K562 (cell line): ENCODE data around the gene SOST. TPM values are rescaled to one million over a fixed set of nuclear protein-coding genes. Genes with fewer than 3 reads are reported as not detected.
A peak's percentile ranks its signal among the peaks of the same experiment; 100 is the strongest.

Experiments
- BDP1 ChIP-seq: IDR thresholded peaks from 3 replicates; pipeline ENCODE4 v1.6.1; 2011; ENCODE audit not compliant: insufficient read length, insufficient read depth
- CBX1 ChIP-seq: sonication (generic); IDR thresholded peaks from 2 replicates; pipeline ENCODE4 v1.6.1; 2016; ENCODE audit warnings: antibody characterized with exemption, low read depth, mild to moderate bottlenecking
- FOXK1 ChIP-seq: sonication (generic); formaldehyde crosslinking; IDR thresholded peaks from 2 replicates; pipeline ENCODE4 v1.8.0; 2022; ENCODE audit warnings: missing genetic modification reagents, mild to moderate bottlenecking, borderline replicate concordance
- HMG20B ChIP-seq: fragments of 250-450 bp; sonication (Bioruptor Pico); IDR thresholded peaks from 2 replicates; pipeline ENCODE4 v1.5.0; 2021; ENCODE audit warnings: mild to moderate bottlenecking
- L3MBTL2 ChIP-seq: fragments of 450-650 bp; IDR thresholded peaks from 2 replicates; pipeline ENCODE4 v1.6.1; 2016; ENCODE audit warnings: mild to moderate bottlenecking, moderate library complexity
- MBD2 ChIP-seq: sonication (generic); IDR thresholded peaks from 2 replicates; pipeline ENCODE4 v1.6.1; 2016; ENCODE audit warnings: low read depth, borderline replicate concordance
- PHF20 ChIP-seq: fragments of 450-650 bp; IDR thresholded peaks from 2 replicates; pipeline ENCODE4 v1.6.1; 2018; ENCODE audit not compliant: partially characterized antibody
- POLR2G ChIP-seq: fragments of 200-400 bp; formaldehyde crosslinking; IDR thresholded peaks from 2 replicates; pipeline ENCODE4 v1.6.1; 2017; ENCODE audit warnings: low read depth, mild to moderate bottlenecking, antibody characterized with exemption, low read length, moderate library complexity
- RBM25 ChIP-seq: fragments of 200-400 bp; formaldehyde crosslinking; IDR thresholded peaks from 2 replicates; pipeline ENCODE4 v1.6.1; 2018; ENCODE audit warnings: low read length, low read depth, moderate library complexity; ENCODE audit not compliant: severe bottlenecking
- SIN3A ChIP-seq, 2 experiments: fragments of 150-350 bp in 1 of 2; IDR thresholded peaks; 2 replicates each; pipeline ENCODE4 v1.6.1; 2011 to 2016; ENCODE audit warnings: borderline replicate concordance in 2 of 2, low read depth in 2 of 2, low read length in 2 of 2, mild to moderate bottlenecking in 2 of 2, moderate library complexity in 2 of 2; ENCODE audit not compliant: control insufficient read depth in 1 of 2
- SUPT5H ChIP-seq: fragments of 450-650 bp; IDR thresholded peaks from 2 replicates; pipeline ENCODE4 v1.6.1; 2016
- YY1 ChIP-seq, 3 experiments: IDR thresholded peaks; 2 replicates each; pipeline ENCODE4 v1.6.1; 2011; ENCODE audit warnings: low read length in 2 of 3, mild to moderate bottlenecking in 2 of 3, moderate library complexity in 2 of 3, borderline replicate concordance in 1 of 3, control low read depth in 1 of 3, low read depth in 1 of 3; ENCODE audit not compliant: insufficient read depth in 3 of 3, insufficient replicate concordance in 2 of 3, control insufficient read depth in 1 of 3, insufficient read length in 1 of 3; ENCODE audit errors: extremely low read depth in 1 of 3
- ZNF212 ChIP-seq: fragments of 450-650 bp; formaldehyde crosslinking; IDR thresholded peaks from 2 replicates; pipeline ENCODE4 v1.4.0; 2020; ENCODE audit warnings: mild to moderate bottlenecking
- ZNF584 ChIP-seq: fragments of 200-800 bp; sonication (Bioruptor generic); IDR thresholded peaks from 2 replicates; pipeline ENCODE4 v1.6.1; 2016; ENCODE audit warnings: low read depth, mild to moderate bottlenecking, missing genetic modification characterization, missing compliant biosample characterization
- ZNF75A ChIP-seq: fragments of 450-650 bp; formaldehyde crosslinking; IDR thresholded peaks from 2 replicates; pipeline ENCODE4 v1.4.0; 2020; ENCODE audit warnings: mild to moderate bottlenecking
- polyA plus RNA-seq, 8 experiments: library from polyadenylated mRNA; depleted of rRNA in 4 of 8; stranded (reverse) in 5 of 8; unstranded in 3 of 8; fragments of >200 nt; fragmentation: Nextera tagmentation in 2 of 8; fragmentation: Illumina TruSeq in 1 of 8; extraction: Ambion mirVana in 2 of 8; extraction: Trizol in 1 of 8; gene quantifications; 2 replicates each; pipeline versions ENCODE4 v1.2.1 to v1.2.3, GENCODE V29; 2011 to 2014; ENCODE audit warnings: inconsistent platforms in 1 of 8, missing spikeins in 1 of 8
- total RNA-seq, 7 experiments: library from RNA; depleted of rRNA in 6 of 7; stranded (reverse); fragments of >200 nt in 6 of 7; fragmentation: Illumina TruSeq in 2 of 7; extraction: Trizol in 2 of 7; gene quantifications; 2 replicates each; pipeline versions ENCODE4 v1.2.1 to v1.2.3, GENCODE V29; 2011 to 2021; ENCODE audit warnings: low replicate concordance in 1 of 7
- TF ChIP-seq, protein P1 (sequence below), 2 experiments: IDR thresholded peaks; 2 replicates each; pipeline ENCODE4 v1.6.1; 2012; ENCODE audit warnings: improper control_type of control experiment in 2 of 2, low read depth in 2 of 2, low read length in 2 of 2, borderline replicate concordance in 1 of 2
- TF ChIP-seq, protein P2 (sequence below): IDR thresholded peaks from 2 replicates; pipeline ENCODE4 v1.6.1; 2014; ENCODE audit warnings: antibody characterized with exemption
- TF ChIP-seq, protein P3 (sequence below): fragments of 250-450 bp; sonication (Bioruptor Pico); IDR thresholded peaks from 2 replicates; pipeline ENCODE4 v1.4.0; 2020; ENCODE audit warnings: mild to moderate bottlenecking
- TF ChIP-seq, protein P4 (sequence below), 2 experiments: fragments of 450-650 bp in 1 of 2; sonication (generic) in 1 of 2; formaldehyde crosslinking in 1 of 2; IDR thresholded peaks in 1 of 2; conservative IDR thresholded peaks in 1 of 2; 2 replicates each; pipeline versions ENCODE4 v1.6.1 to v1.8.1; 2016 to 2023; ENCODE audit warnings: mild to moderate bottlenecking in 2 of 2, moderate library complexity in 2 of 2, inconsistent platforms in 1 of 2, missing genetic modification reagents in 1 of 2

The SOST gene
- total and polyA plus RNA-seq, 9 of the 15 experiments (the other 6 are each of a cell fraction or from before 2014, with no cell fraction given) = not detected

DNA sequence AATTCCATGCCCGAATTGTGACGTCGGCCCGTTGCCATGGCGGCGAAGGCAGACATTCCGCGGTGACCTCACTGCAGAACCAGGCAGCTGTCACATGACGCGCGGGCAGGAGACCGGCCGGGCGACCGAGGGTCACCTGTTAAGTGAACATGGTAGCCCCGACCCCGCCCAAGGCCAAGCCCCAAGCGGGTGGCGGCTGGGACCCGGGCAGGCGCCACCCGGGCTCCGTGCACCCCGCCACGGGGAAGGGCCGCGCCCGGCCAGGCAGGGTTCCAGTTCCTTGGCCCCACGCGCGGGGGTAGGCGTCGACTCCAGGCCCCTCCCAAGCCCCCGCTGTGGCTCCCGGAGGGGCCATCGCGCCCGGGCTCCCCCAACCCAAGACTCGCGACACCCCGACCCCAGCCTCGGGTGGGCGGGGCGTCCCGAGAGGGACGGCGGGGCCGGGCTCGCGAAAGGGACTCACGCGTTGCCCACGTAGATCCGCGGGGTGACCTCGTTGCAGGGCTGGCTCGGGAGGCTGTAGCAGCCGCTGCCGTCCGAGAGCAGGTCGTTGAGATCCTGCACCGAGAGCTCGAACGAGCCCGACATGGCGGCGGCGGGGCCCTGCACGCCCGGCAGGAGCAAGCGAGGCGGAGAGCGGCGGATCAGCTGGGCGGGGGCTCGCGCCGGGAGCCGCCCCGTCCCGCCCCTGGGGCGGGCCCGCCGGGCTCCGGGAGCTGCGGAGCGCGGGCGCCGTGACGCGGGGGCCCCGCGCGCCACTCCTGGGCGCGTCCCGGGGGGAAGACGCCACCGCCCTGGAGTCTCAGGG lies 19.9 kb upstream of the SOST start, which contains the start of gene DUSP3 (continued):
- TF ChIP-seq, protein P1, sequence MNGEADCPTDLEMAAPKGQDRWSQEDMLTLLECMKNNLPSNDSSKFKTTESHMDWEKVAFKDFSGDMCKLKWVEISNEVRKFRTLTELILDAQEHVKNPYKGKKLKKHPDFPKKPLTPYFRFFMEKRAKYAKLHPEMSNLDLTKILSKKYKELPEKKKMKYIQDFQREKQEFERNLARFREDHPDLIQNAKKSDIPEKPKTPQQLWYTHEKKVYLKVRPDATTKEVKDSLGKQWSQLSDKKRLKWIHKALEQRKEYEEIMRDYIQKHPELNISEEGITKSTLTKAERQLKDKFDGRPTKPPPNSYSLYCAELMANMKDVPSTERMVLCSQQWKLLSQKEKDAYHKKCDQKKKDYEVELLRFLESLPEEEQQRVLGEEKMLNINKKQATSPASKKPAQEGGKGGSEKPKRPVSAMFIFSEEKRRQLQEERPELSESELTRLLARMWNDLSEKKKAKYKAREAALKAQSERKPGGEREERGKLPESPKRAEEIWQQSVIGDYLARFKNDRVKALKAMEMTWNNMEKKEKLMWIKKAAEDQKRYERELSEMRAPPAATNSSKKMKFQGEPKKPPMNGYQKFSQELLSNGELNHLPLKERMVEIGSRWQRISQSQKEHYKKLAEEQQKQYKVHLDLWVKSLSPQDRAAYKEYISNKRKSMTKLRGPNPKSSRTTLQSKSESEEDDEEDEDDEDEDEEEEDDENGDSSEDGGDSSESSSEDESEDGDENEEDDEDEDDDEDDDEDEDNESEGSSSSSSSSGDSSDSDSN (IDR thresholded peaks at IDR 0.05; ENCODE audit: borderline replicate concordance in 1 of 2, low read depth in 2 of 2, low read length in 2 of 2) = 0 out of 4 replicates have a peak, but pooled peaks have one; percentile 17 to 50
- TF ChIP-seq PHF20 (peak; percentile 37), POLR2G (peak; percentile 93), RBM25 (peak; percentile 52), FOXK1 (CRISPR knock-in tag) (no peak), CBX1 (peak; percentile 65; the same call in 1 of the 2 replicates), ZNF212 (CRISPR knock-in tag) (no peak), ZNF75A (CRISPR knock-in tag) (no peak), SIN3A (IDR thresholded peaks at IDR 0.05; ENCODE audit: borderline replicate concordance in 2 of 2, control insufficient read depth in 1 of 2, low read depth in 2 of 2, low read length in 2 of 2) (peak; percentile 67 to 87; a peak in 1 of 4 replicates), MBD2 (peak; percentile 34; the same call in 1 of the 2 replicates), HMG20B (CRISPR knock-in tag) (no peak), ZNF584 (0 out of 2 replicates have a peak, but pooled peaks have one; percentile 42), SUPT5H (peak; percentile 82), L3MBTL2 (peak; percentile 61; the same call in 1 of the 2 replicates), YY1 (IDR thresholded peaks at IDR 0.05; ENCODE audit: borderline replicate concordance in 1 of 3, control insufficient read depth in 1 of 3, extremely low read depth in 1 of 3, insufficient read depth in 3 of 3, insufficient read length in 1 of 3, insufficient replicate concordance in 2 of 3, low read depth in 1 of 3, low read length in 2 of 3) (peak; percentile 56 to 92 (median 87)), BDP1 (no peak)
- TF ChIP-seq, protein P2, sequence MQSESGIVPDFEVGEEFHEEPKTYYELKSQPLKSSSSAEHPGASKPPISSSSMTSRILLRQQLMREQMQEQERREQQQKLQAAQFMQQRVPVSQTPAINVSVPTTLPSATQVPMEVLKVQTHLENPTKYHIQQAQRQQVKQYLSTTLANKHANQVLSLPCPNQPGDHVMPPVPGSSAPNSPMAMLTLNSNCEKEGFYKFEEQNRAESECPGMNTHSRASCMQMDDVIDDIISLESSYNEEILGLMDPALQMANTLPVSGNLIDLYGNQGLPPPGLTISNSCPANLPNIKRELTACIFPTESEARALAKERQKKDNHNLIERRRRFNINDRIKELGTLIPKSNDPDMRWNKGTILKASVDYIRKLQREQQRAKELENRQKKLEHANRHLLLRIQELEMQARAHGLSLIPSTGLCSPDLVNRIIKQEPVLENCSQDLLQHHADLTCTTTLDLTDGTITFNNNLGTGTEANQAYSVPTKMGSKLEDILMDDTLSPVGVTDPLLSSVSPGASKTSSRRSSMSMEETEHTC = peak; percentile 74; the same call in 1 of the 2 replicates
- TF ChIP-seq, protein P3, sequence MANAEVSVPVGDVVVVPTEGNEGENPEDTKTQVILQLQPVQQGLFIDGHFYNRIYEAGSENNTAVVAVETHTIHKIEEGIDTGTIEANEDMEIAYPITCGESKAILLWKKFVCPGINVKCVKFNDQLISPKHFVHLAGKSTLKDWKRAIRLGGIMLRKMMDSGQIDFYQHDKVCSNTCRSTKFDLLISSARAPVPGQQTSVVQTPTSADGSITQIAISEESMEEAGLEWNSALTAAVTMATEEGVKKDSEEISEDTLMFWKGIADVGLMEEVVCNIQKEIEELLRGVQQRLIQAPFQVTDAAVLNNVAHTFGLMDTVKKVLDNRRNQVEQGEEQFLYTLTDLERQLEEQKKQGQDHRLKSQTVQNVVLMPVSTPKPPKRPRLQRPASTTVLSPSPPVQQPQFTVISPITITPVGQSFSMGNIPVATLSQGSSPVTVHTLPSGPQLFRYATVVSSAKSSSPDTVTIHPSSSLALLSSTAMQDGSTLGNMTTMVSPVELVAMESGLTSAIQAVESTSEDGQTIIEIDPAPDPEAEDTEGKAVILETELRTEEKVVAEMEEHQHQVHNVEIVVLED (CRISPR knock-in tag) = peak; percentile 60
- TF ChIP-seq, protein P4, sequence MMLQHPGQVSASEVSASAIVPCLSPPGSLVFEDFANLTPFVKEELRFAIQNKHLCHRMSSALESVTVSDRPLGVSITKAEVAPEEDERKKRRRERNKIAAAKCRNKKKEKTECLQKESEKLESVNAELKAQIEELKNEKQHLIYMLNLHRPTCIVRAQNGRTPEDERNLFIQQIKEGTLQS (IDR thresholded peaks at IDR 0.05) = peak; percentile 85
- TF ChIP-seq, protein P4 (CRISPR knock-in tag; conservative IDR thresholded peaks at IDR 0.05) = no peak; the same call in 1 of the 2 replicates
